Measurements from ENCODE around the gene PKD1L1.
"Not testable (repeated sequence)": the region's sequence is repeated elsewhere in the genome, so short reads cannot be mapped to it uniquely, and the experiment has no call there.

Gene PKD1L1

DNA sequence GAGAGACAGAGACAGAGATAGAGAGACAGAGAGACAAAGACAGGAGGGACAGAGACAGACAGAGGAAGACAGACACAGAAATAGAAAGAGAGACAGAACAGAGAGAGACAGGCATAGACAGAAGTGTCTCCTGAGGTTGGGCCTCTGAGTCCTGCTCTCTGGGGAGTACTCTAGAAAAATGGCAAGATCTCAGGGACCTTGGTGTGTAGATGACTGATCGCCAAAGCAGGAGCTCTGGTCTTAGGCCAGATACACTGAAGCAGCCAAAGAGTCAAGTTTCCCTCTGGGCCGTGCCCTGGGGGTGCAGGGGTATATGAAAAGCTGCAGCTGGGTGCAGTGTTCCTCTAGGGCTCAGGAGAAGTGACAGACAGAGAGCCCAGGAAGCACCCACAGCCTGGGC is 189.7 kb downstream of the PKD1L1 start:
- DNase-seq = no peak

DNA sequence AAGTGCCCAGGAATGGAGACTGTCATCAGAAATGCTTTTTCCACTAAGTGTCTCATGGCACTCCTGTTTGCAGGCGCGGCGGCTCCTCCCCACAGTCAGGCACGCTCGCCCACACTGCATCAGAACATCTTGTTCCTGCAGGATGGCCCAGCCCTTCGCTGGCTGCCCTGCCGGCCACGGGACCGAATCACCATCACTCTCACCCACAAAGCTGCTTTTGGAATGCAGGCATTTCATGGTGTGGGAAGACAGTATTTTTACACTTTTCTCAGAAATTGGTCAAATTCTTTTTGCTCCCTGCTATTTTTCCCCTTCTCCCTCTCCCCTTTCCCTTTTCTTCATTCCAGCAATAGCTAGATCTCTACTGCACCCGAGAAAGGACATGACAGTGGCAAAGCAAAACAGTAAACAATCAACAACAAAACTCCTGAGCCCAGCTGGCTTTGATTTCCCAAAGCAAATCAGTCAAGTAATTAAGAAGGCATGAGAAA is 190.3 kb downstream of the PKD1L1 start:
- no peak for DNase-seq

DNA sequence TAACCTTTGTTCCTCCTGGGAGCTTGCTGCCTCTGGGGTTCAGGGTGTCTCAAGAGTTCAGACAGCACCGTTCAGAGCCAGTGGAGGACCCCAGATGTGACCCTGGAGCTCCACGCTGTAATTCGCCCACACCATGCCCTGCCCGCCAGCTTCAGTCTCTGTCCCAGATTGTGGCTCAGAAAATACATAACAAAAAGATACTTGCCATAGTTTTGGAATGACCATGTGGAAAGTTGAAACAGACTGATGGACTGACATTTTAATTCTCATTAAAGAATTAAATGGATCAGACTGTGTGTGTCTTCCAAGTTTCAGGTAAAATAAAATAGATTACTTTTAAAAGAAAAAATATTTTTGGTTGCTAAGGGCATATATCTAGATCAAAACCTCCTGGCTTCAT is 191.6 kb downstream of the PKD1L1 start:
- DNase-seq = no peak

DNA sequence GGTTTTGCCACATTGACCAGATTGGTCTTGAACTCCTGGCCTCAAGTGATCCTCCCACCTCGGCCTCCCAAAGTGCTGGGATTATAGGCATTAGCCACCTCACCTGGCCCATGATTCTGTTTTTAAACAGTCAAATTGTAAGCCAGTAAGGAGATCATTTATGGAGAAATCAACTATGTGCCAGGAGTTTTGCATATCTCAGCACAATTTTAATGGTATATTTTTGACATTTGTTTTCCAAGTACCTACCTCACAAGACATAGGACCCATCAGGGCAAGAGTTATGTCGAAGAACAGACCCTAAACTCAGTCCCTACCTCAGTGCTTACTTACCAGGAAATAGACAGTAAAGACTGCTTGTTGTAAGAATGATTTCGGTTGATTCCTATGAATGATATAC is 193.0 kb downstream of the PKD1L1 start:
- no peak for DNase-seq

DNA sequence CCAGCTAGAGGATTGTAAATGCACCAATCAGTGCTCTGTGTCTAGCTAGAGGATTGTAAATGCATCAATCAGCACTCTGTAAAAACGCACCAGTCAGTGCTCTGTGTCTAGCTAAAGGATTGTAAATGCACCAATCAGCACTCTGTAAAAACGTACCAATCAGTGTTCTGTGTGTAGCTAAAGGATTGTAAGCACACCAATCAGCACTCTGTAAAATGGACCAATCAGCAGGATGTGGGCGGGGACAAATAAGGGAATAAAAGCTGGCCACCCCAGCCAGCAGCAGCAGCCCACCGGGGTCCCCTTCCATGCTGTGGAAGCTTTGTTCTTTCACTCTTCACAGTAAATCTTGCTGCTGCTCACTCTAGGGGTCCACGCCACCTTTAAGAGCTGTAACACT is 196.5 kb downstream of the PKD1L1 start:
- DNase-seq = not testable (repeated sequence)

DNA sequence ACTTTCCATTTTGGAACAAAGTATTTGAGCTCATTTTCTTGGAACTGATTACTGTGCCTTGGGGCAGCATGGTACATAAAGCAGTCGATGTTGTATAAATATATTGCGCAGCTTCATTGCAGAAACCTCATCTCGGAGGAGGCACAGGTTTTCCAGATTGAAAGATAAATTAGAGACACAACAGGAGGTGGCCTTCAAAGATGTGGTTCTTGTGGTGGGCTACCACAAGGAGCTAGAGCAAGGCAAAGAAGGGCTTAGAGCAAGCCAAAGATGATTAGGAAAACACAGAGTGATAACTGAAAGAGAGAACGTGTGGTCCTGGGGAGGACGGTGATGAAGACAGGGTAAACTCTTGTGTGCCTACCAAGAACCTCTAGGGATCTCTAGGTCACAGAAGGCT is 197.2 kb downstream of the PKD1L1 start:
- no peak for DNase-seq

DNA sequence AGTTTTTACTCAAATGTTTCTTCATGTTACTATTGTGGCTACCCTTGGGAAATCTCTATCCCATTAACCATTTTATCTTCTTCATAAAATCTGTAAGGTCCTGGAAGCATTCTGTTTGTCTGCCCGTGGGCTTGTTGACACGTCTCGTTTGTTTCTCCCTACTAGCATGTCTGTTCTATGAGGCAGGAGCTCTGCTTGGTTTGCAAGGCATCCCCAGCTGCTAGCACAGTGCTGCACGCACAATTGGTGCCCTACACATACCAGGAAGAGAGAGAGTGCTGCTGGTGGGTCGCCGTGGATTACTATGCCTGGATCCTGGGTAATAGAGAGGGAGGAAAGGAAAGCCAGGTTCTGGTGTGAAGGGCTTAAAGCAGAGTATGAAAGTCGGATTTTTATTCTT is 200.2 kb downstream of the PKD1L1 start:
- no peak for DNase-seq

DNA sequence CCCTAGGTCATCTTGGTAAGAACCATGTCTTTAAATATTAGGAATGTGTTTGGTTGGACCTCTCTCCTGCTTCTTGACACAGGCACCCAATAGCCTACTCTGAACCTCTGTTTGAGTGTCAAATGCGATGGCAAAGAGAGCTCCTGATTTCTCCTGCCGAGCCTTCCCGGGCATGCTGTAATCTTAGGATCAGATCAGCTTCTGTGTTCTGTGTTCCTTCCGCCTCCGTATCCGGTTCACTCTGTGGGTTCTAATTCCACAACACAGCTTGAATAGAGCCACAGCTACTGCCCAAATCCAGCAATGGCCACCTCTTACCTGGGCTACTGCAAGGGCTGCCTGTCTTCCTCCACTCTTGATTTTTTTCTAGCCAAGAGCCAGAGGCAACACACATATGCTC is 201.1 kb downstream of the PKD1L1 start:
- no peak for DNase-seq

DNA sequence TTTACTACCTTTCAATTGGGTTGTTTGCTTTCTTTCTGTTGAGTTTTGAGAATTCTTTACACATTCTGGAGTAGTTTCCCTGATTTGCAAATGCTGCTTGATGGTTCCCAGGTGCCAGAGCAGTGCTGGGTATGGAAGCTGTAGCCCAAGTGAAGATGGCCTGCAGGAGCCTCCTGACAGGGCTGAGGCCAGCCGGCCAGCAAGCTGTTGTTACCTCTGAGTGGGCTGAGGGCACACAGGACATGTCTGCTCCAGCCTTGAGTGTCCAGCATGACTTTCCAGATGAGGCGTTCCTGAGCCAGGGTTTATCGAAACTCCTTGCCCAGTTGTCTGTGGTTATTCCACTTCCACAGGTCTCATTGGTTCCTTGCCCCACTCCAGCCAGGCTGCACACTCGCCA is 201.8 kb downstream of the PKD1L1 start:
- no peak for DNase-seq

DNA sequence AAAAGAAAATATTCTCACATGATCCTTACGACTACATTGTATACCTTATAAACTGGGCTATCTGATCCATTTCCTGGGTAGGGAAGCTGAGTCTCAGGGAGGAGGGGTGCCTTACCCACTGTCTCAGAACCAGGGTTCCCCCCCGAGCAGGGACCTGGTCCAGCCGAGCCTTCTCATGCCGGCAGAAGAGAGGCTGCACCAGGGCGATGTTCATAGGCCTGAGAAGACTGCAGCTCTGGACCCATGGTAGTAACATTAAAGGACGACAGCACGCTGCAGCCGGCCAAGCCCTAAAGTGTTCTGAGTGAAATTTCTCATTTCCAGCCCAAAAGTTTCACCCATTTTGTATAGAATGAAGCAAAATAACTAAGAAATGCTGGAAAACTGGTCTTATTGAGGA is 203.4 kb downstream of the PKD1L1 start:
- no peak for DNase-seq

DNA sequence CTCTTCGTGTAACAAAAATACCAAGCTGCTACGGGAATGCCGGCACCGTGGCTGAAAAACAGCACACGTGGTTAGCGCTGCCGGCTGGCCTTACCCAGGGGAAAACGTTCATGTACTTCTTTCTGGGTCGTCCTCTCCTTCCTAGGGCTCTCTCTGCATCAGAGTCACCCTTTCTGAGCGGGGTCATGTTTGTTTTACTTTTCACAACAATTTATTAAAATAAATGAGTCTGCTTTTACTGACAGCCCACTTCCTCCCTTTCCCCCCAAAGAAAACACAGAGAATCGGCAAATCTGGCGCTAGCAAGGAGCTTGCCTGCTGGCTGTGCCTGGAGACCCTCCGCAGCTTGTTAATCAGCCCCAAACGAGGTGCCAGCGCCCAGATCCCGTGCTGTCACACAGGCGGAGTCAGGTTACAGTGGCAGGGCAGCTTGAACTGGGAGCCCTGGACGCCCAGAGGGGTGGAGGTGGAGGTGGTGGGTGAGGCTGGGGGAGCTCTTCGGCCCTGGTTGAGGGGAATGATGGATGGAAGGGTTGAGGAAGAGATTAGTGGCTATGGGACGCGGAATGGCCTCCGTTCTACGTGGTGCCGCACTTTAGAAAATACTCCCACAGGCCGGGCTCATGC is 204.2 kb downstream of the PKD1L1 start:
- no peak for DNase-seq

DNA sequence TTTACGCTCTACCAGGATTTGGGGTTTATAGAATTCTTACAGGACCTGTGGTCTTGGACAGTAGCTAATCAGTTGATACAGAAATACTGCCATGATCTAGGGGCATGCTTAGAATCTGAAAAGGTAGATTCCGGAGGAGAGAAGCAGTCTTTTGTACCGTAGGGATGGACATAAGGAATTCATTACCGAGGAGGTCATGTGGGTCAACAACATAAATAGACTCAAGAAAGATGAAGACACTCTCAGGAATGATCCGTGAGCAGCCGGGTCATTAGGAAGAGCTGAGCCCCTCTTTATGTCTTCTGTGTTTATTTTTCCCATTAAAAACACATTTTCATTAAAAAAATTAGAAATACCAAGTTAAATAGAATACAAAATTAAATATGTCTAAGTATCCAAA is 206.3 kb downstream of the PKD1L1 start:
- no peak for DNase-seq

DNA sequence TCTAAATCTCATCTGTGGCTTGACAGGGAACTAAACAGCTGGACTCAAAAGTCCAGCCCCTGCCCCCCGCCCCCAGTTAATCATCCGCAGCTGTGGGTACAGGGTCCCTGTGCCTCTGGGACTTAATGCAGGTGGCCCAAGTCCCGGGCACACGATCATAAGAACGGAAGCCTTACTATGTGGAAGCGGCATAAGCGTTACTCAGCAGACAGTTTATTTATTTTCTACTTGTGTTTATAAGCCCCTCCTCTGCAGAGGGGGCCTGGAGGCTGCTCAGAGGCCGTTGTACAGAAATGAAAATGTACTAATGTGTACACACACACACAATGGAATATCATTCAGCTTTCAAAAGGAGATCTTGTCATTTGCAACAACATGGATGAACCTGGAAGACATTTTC is 208.4 kb downstream of the PKD1L1 start:
- DNase-seq = no peak

DNA sequence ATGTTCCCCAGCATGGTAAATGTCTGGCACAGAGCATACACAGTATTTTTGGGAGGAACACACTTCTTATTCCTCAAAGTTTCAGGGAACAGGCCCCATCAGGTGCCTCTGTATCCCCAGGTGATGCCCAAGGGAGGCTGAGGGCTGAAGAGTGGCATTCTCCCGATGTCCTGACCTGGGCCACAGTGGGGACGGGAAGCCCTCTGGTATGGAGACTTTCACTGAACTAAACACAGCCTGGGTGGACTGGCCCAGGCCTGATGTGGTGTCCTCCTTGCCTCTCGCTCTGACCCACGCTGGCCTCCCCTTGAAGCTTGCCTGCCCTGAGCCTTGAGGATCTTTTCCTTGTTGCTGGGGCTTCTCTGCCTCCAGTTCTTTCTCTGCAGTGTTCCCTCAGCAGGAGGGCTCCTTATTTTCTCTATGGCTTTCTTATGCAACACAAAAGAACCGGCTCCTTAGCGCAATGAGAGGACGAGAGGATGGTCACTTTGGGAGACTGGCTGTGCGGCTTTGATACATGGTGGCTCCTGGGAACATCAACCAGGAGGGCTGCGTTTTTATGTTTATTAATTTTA is 208.9 kb downstream of the PKD1L1 start:
- DNase-seq = no peak

DNA sequence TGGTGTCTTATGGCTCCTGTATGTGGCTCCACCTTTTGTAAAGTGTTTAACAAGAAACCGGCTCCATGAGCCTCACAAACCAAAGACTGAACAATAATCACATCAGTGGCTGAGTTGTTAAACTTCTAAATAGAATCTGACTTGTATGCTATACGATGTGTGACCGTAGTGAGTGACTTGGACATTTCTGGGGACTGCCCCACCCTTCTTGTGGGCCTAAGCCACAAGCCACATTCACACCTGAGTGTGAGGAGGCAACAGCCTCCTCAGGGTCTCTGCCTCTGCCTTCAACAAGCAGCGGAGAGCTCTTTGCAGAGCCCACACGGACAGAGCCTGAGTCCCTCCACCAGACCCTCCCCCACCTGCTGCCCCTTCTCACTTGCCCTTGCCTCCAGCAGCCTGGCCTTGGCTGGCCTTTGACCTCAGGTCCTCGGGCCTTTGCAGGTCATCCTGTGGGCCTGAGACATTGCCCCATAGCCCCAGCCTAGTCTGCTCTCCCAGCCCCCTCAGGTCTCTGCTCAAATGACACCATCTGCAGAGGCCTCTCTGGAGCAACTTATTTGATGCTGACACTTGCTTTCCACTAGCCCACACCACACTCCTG is 209.6 kb downstream of the PKD1L1 start:
- DNase-seq = no peak

DNA sequence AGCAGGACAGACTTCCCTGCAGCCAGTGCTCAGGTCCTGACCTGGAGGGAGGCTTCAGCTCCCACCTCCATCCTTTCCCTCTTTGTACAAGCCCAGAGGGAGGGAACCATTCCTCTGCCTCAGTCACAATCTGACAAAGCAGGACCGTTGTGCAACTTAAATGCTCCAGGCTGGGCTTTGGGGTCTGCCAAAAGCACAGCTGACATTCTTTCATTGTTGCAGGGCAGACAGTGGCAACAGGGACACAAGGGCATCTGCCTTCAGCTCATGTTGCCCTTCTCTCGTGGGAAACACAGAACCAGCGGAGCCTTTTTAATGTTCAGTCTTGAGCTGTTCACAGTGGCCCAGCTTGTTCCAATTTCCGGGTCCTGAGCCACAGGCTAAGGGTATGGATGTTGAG is 210.7 kb downstream of the PKD1L1 start:
- DNase-seq = no peak

DNA sequence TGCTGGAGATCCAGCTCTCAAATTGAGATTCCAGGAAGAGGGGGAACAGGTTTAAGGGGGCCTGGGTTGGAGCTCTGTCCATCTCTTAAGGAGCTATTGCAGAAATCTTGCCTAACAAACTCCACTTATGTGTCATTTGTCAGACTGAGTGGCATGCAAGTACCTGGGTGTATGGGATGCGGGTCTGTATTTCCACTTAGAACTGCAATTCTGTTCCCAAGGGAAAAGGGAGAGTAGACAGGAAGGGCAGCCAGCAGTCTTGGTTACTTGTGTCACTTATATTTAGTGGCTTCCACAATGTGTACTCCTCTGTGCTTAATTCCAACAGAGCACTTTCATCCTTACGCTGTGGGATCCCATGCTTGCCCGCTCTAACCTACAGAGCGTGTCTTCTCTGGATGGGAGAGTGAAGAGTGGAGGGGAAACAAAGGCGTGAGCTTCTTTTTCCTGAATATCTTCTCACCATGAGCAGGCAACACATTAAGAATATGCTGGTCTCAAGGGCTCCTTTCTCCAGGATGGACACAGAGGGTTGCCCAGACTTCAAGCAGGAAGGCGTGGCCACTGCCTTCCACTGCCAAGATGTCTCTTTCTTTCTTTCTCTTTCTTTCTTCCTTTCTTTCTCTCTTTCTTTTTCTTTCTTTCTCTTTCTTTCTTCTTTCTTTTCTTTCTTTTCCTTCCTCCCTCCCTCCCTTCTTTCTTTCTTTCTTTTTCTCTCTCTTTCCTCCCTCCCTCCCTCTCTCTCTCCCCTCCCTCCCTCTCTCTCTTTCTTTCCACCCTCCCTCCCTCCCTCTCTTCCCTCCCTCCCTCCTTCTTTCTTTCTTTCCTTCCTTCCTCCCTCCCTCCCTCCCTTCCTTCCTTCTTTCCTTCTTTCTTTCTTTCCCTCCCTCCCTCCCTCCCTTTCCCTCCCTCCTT is 212.6 kb downstream of the PKD1L1 start:
- DNase-seq = no peak

DNA sequence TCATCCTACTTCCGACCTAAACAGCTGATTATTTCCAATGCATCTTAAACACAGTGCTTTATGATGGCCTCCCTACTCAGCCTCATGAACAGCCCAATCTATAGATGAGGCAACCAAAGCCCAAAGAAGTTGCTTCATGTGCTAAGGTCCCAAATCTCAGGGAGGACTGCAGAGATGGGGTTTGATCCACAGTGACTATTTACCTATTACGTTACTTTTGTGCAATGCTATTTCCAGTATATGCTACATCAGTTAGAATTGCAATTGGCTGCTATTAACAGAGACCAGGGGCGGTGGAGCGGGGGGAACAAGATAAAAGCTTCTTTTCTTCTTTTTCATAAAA is 213.3 kb downstream of the PKD1L1 start:
- no peak for DNase-seq

DNA sequence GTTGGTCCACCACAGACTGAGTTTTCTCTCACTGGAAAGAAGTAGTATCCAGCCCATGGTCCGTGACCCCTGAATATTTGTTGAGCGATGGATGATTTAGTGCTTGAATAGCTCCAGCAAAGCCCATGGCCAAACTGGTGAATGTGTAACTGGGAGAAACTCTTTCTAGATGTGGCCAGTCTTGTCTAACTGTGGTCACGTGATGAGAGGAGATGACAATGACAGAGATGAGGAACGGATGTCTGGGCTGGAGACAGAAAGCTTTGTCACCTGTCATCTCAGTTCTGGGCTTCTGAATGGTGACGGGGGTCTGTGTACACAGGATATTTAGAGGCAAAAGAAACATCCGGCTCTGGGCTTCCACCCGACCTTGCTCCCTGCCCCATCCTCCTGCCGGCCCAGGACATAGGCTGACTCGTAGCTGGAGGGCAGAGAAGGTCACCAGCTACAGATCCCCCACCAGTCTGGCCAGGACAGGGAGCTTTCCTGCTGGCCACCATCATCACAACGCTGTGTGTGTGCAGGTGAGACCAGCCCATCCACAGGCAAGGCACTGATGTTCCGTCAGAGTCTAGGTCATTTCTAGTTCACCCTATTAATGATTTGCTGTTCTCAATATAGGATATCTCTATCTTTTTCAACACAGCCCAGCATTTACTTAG is 213.8 kb downstream of the PKD1L1 start:
- no peak for DNase-seq

DNA sequence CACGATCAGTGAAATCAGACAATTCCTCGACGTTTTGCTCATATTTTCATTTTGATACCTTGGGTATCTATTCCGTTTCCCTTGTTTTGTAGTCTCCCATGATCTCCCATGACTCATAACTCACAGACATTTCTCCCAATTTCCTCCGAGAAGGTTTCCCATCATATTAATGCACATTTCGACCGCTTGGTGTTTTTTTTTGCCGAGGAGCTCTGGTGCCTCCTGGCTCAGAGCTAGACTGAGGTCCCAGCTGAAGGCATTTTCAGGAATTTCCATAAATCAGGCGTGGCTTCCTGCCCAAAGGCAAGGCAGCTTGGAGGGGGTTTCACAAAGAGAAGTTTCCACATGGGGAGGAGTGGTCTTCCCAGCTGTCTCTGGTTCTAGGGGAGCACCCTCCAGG is 218.1 kb downstream of the PKD1L1 start:
- DNase-seq = no peak

DNA sequence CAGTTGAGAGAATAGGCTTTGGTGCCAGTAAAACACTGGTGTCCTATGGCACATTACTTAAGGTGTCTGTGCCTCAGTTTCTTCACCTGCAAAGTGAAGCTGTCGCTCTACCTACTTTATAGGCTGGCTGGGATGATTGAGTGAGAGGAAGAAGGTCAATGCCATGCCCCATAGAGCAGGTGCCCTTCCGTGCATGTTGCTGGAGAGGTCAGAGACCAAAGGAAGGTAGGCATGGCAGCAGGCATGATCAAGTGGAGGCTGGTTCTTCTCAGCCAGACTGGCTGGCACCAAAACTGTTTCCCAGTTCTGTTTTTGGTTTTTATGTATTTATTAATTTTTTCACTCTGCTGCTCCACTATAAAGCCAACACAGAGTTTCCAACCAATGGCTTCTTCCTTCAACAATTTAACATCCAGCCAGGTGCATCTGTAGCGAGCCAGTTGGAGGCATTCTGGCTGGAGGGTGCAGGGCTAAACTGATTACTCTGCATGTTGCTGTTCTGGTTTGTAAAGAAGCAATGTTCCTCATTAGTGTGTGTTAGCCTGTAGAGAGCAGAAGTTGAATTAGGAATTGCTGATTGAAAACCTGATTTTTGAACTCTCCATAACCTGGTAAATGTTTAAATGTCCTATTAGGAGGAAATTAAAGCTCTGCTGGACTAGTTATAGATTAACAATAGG is 222.1 kb downstream of the PKD1L1 start:
- no peak for DNase-seq

DNA sequence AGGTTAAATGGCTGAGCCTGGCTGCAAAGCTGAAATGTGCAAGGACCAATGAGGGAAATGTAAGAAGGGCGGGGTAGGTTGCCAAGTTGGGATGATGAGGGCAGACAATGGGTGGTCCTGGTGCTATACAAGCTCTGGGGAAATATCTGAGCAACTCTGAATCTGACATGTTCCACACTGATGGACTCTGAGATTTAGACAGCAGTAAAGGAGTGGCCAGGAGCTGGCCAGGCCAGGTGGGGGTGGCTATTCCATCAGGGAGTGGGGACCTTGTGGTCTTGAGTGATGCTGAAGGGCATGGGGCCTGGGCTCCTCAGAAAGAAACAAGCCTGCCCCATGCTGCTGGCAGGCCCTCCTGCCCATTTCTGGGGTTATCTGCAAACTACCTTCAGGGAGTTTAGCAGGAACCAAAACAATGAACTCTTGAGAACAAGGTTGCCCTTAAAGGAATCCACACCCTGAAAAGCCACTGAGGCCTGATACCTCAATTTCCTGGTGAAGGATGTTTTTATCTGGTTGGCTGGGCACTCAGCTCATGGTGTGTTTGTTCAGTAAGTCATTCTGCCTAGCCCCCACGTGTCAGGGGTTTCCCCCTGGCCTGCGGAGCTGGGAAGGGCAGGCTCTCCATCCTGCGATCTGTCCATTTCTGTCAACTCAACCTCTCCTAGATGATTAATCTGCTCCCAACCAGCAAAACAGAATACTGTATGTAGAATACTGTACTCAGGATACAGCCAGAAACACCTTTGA is 223.1 kb downstream of the PKD1L1 start:
- DNase-seq = no peak
